Panc1 (cell line): ENCODE data around the gene NPM3. TPM values are rescaled to one million over a fixed set of nuclear protein-coding genes. Genes with fewer than 3 reads are reported as not detected.

Source experiments
- ATAC-seq: fragments of 200-7000 bp; cut with Tn5 transposase; 2 replicates; pipeline ENCODE4 v1.9.1; 2020; ENCODE audit warnings: mild to moderate bottlenecking, moderate library complexity
- BruUV-seq: library from RNA; stranded (reverse); fragments of 400-500 nt; replicated peaks from 2 replicates; lab custom pipeline; 2021; lab: Mats Ljungman, UMichigan
- CTCF ChIA-PET: fragments of 300-600 bp; sonication (Branson Sonifier 250); formaldehyde crosslinking; loops from one replicate; lab custom pipeline; 2022; ENCODE audit warnings: antibody characterized with exemption; lab: Charles Lee
- POLR2A ChIA-PET: fragments of 300-600 bp; sonication (Branson Sonifier 250); formaldehyde crosslinking; loops from one replicate; lab custom pipeline; 2022; ENCODE audit warnings: antibody characterized with exemption; lab: Charles Lee
- DNase-seq: peaks from one replicate; pipeline ENCODE4 v3.0.0-alpha.2; 2010; ENCODE audit warnings: low read depth, low spot score
- H3K27ac ChIP-seq: 2 replicates; pipeline ENCODE4 v1.5.1; 2011; ENCODE audit warnings: mild to moderate bottlenecking, low read length, inconsistent platforms
- H3K27me3 ChIP-seq: fragments of 200-500 bp; sonication (Bioruptor generic); 2 replicates; pipeline ENCODE4 v1.6.0; 2014; ENCODE audit warnings: low read length, inconsistent platforms; ENCODE audit not compliant: control insufficient read depth, insufficient read depth
- H3K36me3 ChIP-seq: fragments of 200-500 bp; sonication (Bioruptor generic); 2 replicates; pipeline ENCODE4 v1.5.1; 2014; ENCODE audit warnings: inconsistent platforms, mild to moderate bottlenecking, low read length, moderate library complexity; ENCODE audit not compliant: control insufficient read depth, insufficient read depth
- H3K4me1 ChIP-seq: 2 replicates; pipeline ENCODE4 v1.5.1; 2011; ENCODE audit warnings: inconsistent platforms, mild to moderate bottlenecking, low read length, moderate library complexity; ENCODE audit not compliant: control insufficient read depth, insufficient read depth
- H3K4me3 ChIP-seq, 2 experiments: 2 replicates each; pipeline ENCODE4 v1.5.1; 2011 to 2012; ENCODE audit warnings: low read depth in 2 of 2, low read length in 2 of 2, mild to moderate bottlenecking in 2 of 2, inconsistent platforms in 1 of 2, moderate library complexity in 1 of 2
- H3K9me3 ChIP-seq: fragments of 200-500 bp; sonication (Bioruptor generic); 2 replicates; pipeline ENCODE4 v1.5.1; 2014; ENCODE audit warnings: low read depth, mild to moderate bottlenecking, inconsistent platforms, low read length, moderate library complexity; ENCODE audit not compliant: control insufficient read depth, insufficient read depth
- POLR2AphosphoS5 ChIP-seq: IDR thresholded peaks from 2 replicates; pipeline ENCODE4 v1.6.1; 2012; ENCODE audit warnings: mild to moderate bottlenecking, low read depth, low read length, moderate library complexity
- SIN3A ChIP-seq: IDR thresholded peaks from 2 replicates; pipeline ENCODE4 v1.6.1; 2012; ENCODE audit warnings: low read depth, mild to moderate bottlenecking, low read length, moderate library complexity, borderline replicate concordance; ENCODE audit not compliant: insufficient read depth
- TCF7L2 ChIP-seq: IDR thresholded peaks from 2 replicates; pipeline ENCODE4 v1.6.1; 2011; ENCODE audit warnings: mild to moderate bottlenecking, low read depth, low read length, inconsistent platforms
- in situ Hi-C: cut with HindIII; loops from 2 replicates; pipeline ENCODE4 v1.10.0; 2016; ENCODE audit warnings: low sequenced_read_pairs, low pct_unique_long_range_greater_than_20kb
- intact Hi-C: fragments of 100-400 bp; cut with micrococcal nuclease; formaldehyde crosslinking; loops from one replicate; pipeline ENCODE4 v1.10.0; 2022; ENCODE audit not compliant: unreplicated experiment
- total RNA-seq: library from RNA; stranded (reverse); gene quantifications from one replicate; pipeline ENCODE4 v1.2.1, GENCODE V29; 2021; ENCODE audit not compliant: unreplicated experiment
- TF ChIP-seq, protein P1 (sequence below), 2 experiments: IDR thresholded peaks; 2 replicates each; pipeline ENCODE4 v1.6.1; 2011 to 2012; ENCODE audit warnings: low read depth in 2 of 2, control low read depth in 1 of 2, low read length in 1 of 2, mild to moderate bottlenecking in 1 of 2, moderate library complexity in 1 of 2; ENCODE audit not compliant: insufficient read depth in 1 of 2
- TF ChIP-seq, protein P2 (sequence below): fragments of 450-650 bp; IDR thresholded peaks from 2 replicates; pipeline ENCODE4 v1.5.1; 2017; ENCODE audit warnings: mild to moderate bottlenecking

NPM3 gene
- total RNA-seq, 1 experiment from 2014 or later: 109 TPM

DNA sequence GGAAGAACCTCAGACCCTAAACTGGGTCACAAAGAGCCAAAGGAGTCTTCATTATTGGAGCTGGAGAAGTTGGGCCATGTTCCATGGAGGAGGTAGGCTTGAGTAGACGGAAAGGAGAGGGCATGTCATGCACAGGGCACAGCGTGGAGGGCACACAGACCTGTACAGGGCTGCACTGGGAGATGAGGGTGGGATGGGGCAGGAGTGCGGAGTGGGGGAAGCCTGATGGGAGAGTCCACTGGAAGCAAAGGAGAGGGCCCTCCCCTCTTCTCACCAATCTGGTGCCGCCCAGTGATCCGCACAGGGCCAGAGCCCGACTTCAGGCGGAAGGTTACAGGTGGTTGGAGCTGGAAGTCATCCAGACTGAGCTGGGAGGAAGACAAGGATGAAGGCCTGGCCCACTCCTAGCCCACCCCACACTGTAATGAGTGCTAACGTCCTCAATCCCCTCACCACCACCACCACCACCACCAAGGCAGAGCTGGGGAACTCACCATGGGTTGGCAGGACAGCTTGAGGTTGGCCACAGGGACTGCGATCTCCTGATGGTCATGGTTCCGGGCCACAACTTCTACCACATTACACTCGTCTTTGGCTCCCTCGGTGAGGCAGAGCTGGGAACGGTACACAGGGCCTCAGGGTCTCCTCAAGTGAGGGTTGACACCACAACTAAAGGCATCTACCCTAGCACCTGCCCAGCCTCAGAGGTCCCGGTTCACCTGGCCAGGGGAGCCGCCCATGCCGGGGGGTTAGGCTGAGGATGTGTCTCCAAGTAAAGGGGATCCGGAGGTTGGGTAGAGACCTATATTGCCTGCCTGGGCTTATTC, 1.0 kb downstream of the NPM3 start:
- no peak for TF ChIP-seq POLR2AphosphoS5
- TF ChIP-seq TCF7L2: no peak
- no peak for TF ChIP-seq SIN3A
- TF ChIP-seq, protein P1, sequence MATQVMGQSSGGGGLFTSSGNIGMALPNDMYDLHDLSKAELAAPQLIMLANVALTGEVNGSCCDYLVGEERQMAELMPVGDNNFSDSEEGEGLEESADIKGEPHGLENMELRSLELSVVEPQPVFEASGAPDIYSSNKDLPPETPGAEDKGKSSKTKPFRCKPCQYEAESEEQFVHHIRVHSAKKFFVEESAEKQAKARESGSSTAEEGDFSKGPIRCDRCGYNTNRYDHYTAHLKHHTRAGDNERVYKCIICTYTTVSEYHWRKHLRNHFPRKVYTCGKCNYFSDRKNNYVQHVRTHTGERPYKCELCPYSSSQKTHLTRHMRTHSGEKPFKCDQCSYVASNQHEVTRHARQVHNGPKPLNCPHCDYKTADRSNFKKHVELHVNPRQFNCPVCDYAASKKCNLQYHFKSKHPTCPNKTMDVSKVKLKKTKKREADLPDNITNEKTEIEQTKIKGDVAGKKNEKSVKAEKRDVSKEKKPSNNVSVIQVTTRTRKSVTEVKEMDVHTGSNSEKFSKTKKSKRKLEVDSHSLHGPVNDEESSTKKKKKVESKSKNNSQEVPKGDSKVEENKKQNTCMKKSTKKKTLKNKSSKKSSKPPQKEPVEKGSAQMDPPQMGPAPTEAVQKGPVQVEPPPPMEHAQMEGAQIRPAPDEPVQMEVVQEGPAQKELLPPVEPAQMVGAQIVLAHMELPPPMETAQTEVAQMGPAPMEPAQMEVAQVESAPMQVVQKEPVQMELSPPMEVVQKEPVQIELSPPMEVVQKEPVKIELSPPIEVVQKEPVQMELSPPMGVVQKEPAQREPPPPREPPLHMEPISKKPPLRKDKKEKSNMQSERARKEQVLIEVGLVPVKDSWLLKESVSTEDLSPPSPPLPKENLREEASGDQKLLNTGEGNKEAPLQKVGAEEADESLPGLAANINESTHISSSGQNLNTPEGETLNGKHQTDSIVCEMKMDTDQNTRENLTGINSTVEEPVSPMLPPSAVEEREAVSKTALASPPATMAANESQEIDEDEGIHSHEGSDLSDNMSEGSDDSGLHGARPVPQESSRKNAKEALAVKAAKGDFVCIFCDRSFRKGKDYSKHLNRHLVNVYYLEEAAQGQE (IDR thresholded peaks at IDR 0.05; ENCODE audit: insufficient read depth in 1 of 2, low read depth in 2 of 2, low read length in 1 of 2): no peak
- TF ChIP-seq, protein P2, sequence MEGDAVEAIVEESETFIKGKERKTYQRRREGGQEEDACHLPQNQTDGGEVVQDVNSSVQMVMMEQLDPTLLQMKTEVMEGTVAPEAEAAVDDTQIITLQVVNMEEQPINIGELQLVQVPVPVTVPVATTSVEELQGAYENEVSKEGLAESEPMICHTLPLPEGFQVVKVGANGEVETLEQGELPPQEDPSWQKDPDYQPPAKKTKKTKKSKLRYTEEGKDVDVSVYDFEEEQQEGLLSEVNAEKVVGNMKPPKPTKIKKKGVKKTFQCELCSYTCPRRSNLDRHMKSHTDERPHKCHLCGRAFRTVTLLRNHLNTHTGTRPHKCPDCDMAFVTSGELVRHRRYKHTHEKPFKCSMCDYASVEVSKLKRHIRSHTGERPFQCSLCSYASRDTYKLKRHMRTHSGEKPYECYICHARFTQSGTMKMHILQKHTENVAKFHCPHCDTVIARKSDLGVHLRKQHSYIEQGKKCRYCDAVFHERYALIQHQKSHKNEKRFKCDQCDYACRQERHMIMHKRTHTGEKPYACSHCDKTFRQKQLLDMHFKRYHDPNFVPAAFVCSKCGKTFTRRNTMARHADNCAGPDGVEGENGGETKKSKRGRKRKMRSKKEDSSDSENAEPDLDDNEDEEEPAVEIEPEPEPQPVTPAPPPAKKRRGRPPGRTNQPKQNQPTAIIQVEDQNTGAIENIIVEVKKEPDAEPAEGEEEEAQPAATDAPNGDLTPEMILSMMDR: no peak
- Histone ChIP-seq H3K9me3 (no peaks in the 10 kb centered on the region), H3K27ac (peak overlapping the region; percentile 94), H3K27me3 (no peaks in the 10 kb centered on the region), H3K4me3 (peak overlapping the region; percentile 83 to 89), H3K4me1 (peaks cover 39% of the 10 kb centered on the region), H3K36me3 (peaks cover 18% of the 10 kb centered on the region)
- in situ Hi-C loops: no loop called here
- DNase-seq: no peak
- no TSS peak for BruUV-seq
- intact Hi-C loops: loop anchor here (2.0 to 10.0 kb wide), 2 partner anchors 179 to 567 kb away; no protein-coding TSS in a partner anchor
- ATAC-seq: no peak
- CTCF ChIA-PET: interaction anchor here (0.6 to 1.9 kb wide), 6 partner anchors 180 to 568 kb away, joined by 3 to 41 read pairs (median 8); no protein-coding TSS in a partner anchor
- POLR2A ChIA-PET: interaction anchor here (0.6 to 0.8 kb wide), 2 partner anchors 180 to 340 kb away, joined by 5 to 9 read pairs; no protein-coding TSS in a partner anchor

DNA sequence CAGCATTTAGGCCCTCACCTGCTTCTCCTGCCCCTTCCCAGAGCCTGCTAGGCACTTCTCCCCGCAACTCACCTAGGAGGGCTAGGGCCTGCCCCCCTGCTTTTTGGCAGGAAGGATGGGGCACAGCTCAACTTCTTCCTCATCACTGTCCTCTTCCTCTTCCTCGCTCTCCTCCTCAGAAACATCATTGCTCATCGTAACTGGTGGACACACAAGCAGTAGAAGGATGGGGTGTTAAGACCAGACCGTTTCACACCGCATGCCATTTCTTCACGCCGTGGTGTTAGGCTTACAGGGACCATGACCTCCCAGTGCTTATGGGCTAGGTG, 1.6 kb downstream of the NPM3 start:
- ChIA-PET CTCF (interaction anchor here (0.6 to 1.9 kb wide), 15 partner anchors 10 to 687 kb away, joined by 3 to 41 read pairs (median 4); partner anchors contain the start of gene OGA), POLR2A (interaction anchor here (0.5 to 0.8 kb wide), 3 partner anchors 179 to 340 kb away, joined by 5 to 9 read pairs (median 6); no protein-coding TSS in a partner anchor)
- intact Hi-C loops: loop anchor here (2.0 to 10.0 kb wide), 2 partner anchors 179 to 567 kb away; no protein-coding TSS in a partner anchor

More for the DNA sequence above, 1.6 kb downstream of the NPM3 start:
- H3K36me3 ChIP-seq: peaks cover 16% of the 10 kb centered on the region
- no peaks in the 10 kb centered on the region for H3K27me3 ChIP-seq
- H3K27ac ChIP-seq: no peak overlapping the region
- TF ChIP-seq POLR2AphosphoS5 (no peak), SIN3A (no peak), TCF7L2 (no peak)
- TF ChIP-seq, protein P1 (IDR thresholded peaks at IDR 0.05; ENCODE audit: insufficient read depth in 1 of 2, low read depth in 2 of 2, low read length in 1 of 2): no peak
- TF ChIP-seq, protein P2: no peak
- DNase-seq (no peak), ATAC-seq (no peak)
- peaks cover 39% of the 10 kb centered on the region for H3K4me1 ChIP-seq
- H3K4me3 ChIP-seq: peak overlapping the region; percentile 83 to 89
- no peaks in the 10 kb centered on the region for H3K9me3 ChIP-seq
- in situ Hi-C loops: no loop called here
- BruUV-seq: no TSS peak
